ENCODE results near the gene LARGE2. TPM values are rescaled to one million over a fixed set of nuclear protein-coding genes. Genes with fewer than 3 reads are reported as not detected.
"Not testable (repeated sequence)": the region's sequence is repeated elsewhere in the genome, so short reads cannot be mapped to it uniquely, and the experiment has no call there.

Gene LARGE2
- total RNA-seq, 6 donors from 2014 or later = 4.3 to 10.6 (median 7.1) TPM

GRCh38 chr11:45902452-45903380, 19.7 kb upstream of the LARGE2 start:
- H3K27ac ChIP-seq = no peak overlapping the region
- peaks cover 0 to 2% (median 0%) of the 10 kb centered on the region in 4 donors for H3K27me3 ChIP-seq
- peak in 1 of 2 donors; percentile 80 for DNase-seq
- no peak overlapping the region for H3K4me3 ChIP-seq
- no peaks in the 10 kb centered on the region for H3K9me3 ChIP-seq
- no peak for ATAC-seq (ENCODE audit: low FRiP score in 2 of 2)
- peaks cover 0 to 11% (median 3%) of the 10 kb centered on the region in 4 donors for H3K36me3 ChIP-seq
- H3K4me1 ChIP-seq = peaks cover 18 to 31% (median 20%) of the 10 kb centered on the region in 4 donors
- 90 to 94% methylated on average over 15 to 34 of the region's 56 CpGs for WGBS, 2 donors
- no peak for TF ChIP-seq POLR2A (IDR thresholded peaks at IDR 0.05)
- TF ChIP-seq EP300 (IDR thresholded peaks at IDR 0.05) = no peak
- TF ChIP-seq CTCF (IDR thresholded peaks at IDR 0.05) = no peak
- TF ChIP-seq POLR2AphosphoS5 (IDR thresholded peaks at IDR 0.05) = no peak

- WGBS, 2 donors = 83 to 90% methylated on average over 13 to 15 of the region's 15 CpGs
- no peak overlapping the region for H3K27ac ChIP-seq
- H3K4me1 ChIP-seq = peaks cover 11 to 21% (median 14%) of the 10 kb centered on the region in 4 donors
- TF ChIP-seq POLR2A (IDR thresholded peaks at IDR 0.05) (no peak), EP300 (IDR thresholded peaks at IDR 0.05) (no peak), CTCF (IDR thresholded peaks at IDR 0.05) (no peak), POLR2AphosphoS5 (IDR thresholded peaks at IDR 0.05) (no peak)
- H3K36me3 ChIP-seq = peaks cover 0 to 18% (median 7%) of the 10 kb centered on the region in 4 donors
- H3K9me3 ChIP-seq = no peaks in the 10 kb centered on the region
- H3K27me3 ChIP-seq = no peaks in the 10 kb centered on the region
- H3K4me3 ChIP-seq = no peak overlapping the region
- DNase-seq (no peak), ATAC-seq (ENCODE audit: low FRiP score in 2 of 2) (no peak)
These were observed 18.0 kb upstream of the LARGE2 start for GRCh38 chr11:45904309-45904915.

- no peaks in the 10 kb centered on the region for H3K9me3 ChIP-seq
- H3K4me3 ChIP-seq = no peak overlapping the region
- ATAC-seq (ENCODE audit: low FRiP score in 2 of 2) = no peak
- peaks cover 9 to 14% (median 11%) of the 10 kb centered on the region in 4 donors for H3K4me1 ChIP-seq
- TF ChIP-seq EP300 (IDR thresholded peaks at IDR 0.05) (no peak), CTCF (IDR thresholded peaks at IDR 0.05) (no peak), POLR2AphosphoS5 (IDR thresholded peaks at IDR 0.05) (no peak), POLR2A (IDR thresholded peaks at IDR 0.05) (no peak)
- peaks cover 0 to 25% (median 14%) of the 10 kb centered on the region in 4 donors for H3K36me3 ChIP-seq
- WGBS, 2 donors = 91 to 96% methylated on average over 19 of the region's 19 CpGs
- no peaks in the 10 kb centered on the region for H3K27me3 ChIP-seq
- H3K27ac ChIP-seq = no peak overlapping the region
- DNase-seq = peak in 1 of 2 donors; percentile 75
These were observed 17.4 kb upstream of the LARGE2 start for GRCh38 chr11:45905095-45905494.

- H3K4me1 ChIP-seq; H3K4me3 ChIP-seq; H3K9me3 ChIP-seq; H3K27ac ChIP-seq; ATAC-seq (ENCODE audit: low FRiP score in 2 of 2); H3K27me3 ChIP-seq: not testable (repeated sequence)
- DNase-seq = peak in 1 of 2 donors; percentile 66
- WGBS, 2 donors = 40 to 42% methylated on average over 1 to 6 of the region's 6 CpGs
- H3K36me3 ChIP-seq = peaks cover 0 to 29% (median 19%) of the 10 kb centered on the region in 4 donors
These were observed 16.9 kb upstream of the LARGE2 start for GRCh38 chr11:45905576-45905975.

- 68 to 84% methylated on average over 10 to 15 of the region's 19 CpGs for WGBS, 2 donors
- no peak overlapping the region for H3K4me3 ChIP-seq
- peak in 1 of 2 donors; percentile 61 for DNase-seq
- H3K9me3 ChIP-seq = no peaks in the 10 kb centered on the region
- H3K27ac ChIP-seq = no peak overlapping the region
- TF ChIP-seq POLR2AphosphoS5 (IDR thresholded peaks at IDR 0.05) = no peak
- no peak for TF ChIP-seq CTCF (IDR thresholded peaks at IDR 0.05)
- TF ChIP-seq EP300 (IDR thresholded peaks at IDR 0.05) = no peak
- no peak for TF ChIP-seq POLR2A (IDR thresholded peaks at IDR 0.05)
- peaks cover 0 to 3% (median 1%) of the 10 kb centered on the region in 4 donors for H3K4me1 ChIP-seq
- ATAC-seq (ENCODE audit: low FRiP score in 2 of 2) = no peak
- H3K36me3 ChIP-seq = peaks cover 0 to 36% (median 25%) of the 10 kb centered on the region in 4 donors
- no peaks in the 10 kb centered on the region for H3K27me3 ChIP-seq
These were observed 16.3 kb upstream of the LARGE2 start for GRCh38 chr11:45906096-45906682.
